Osteocyte (in vitro differentiated cells): ENCODE measurements around the gene PLD4. TPM values are rescaled to one million over a fixed set of nuclear protein-coding genes. Genes with fewer than 3 reads are reported as not detected.

Experiments used
- DNase-seq: peaks from one replicate; pipeline ENCODE4 v3.0.0; 2021; ENCODE audit warnings: mixed read lengths; ENCODE audit not compliant: unreplicated experiment; ENCODE audit errors: extremely low spot score
- H3K27ac Mint-ChIP-seq: one replicate; pipeline ENCODE4 v1.8.0; 2021; ENCODE audit warnings: mild to moderate bottlenecking, mixed read lengths; ENCODE audit not compliant: unreplicated experiment
- H3K27me3 Mint-ChIP-seq: one replicate; pipeline ENCODE4 v1.8.0; 2021; ENCODE audit warnings: mixed read lengths; ENCODE audit not compliant: unreplicated experiment
- H3K36me3 Mint-ChIP-seq: one replicate; pipeline ENCODE4 v1.8.0; 2021; ENCODE audit warnings: mixed read lengths; ENCODE audit not compliant: unreplicated experiment
- H3K4me1 Mint-ChIP-seq: one replicate; pipeline ENCODE4 v1.8.0; 2021; ENCODE audit warnings: mixed read lengths; ENCODE audit not compliant: unreplicated experiment
- H3K4me3 Mint-ChIP-seq: one replicate; pipeline ENCODE4 v1.8.0; 2021; ENCODE audit warnings: mild to moderate bottlenecking, moderate library complexity, mixed read lengths; ENCODE audit not compliant: unreplicated experiment
- H3K9me3 Mint-ChIP-seq: one replicate; pipeline ENCODE4 v1.8.0; 2021; ENCODE audit warnings: mixed read lengths; ENCODE audit not compliant: unreplicated experiment
- total RNA-seq: library from RNA; stranded (reverse); gene quantifications from 2 replicates; pipeline ENCODE4 v1.2.1, GENCODE V29; 2021
- TF ChIP-seq, protein P1 (sequence below): fragments of 200-600 bp; sonication (generic); IDR thresholded peaks from 2 replicates; pipeline ENCODE4 v1.5.0; 2021; ENCODE audit warnings: antibody characterized with exemption, mild to moderate bottlenecking, moderate library complexity

The PLD4 gene
- total RNA-seq, 1 donor from 2014 or later = 0.05 TPM

DNA sequence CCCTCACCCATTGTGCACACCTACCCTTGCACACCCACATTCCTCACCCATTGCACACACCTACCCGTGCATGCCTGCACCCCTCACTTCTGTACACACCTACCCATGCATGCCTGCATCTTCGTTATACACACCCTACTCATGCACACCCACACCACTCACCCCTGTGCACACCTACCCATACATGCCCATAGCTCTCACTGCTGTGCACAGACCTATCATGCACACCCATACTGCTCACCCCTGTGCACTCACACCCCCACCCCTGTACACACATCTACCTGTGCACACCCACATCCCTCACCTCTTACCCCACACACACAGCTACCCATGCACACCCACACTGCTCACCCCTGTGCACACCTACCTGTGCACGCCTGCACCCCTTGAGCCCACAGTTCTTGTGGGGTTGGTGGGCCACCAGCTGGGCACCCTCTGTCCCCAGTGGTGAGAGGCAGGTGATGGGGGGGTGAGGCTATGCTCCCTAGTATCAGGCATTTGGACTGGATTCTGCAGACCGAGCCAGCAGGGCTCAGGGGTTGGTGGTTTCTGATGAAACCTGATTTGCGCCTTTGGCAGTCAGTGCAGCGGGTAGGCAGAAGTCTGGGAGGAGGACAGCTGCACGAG is 44.0 kb upstream of the PLD4 start:
- DNase-seq = no peak
- no peak overlapping the region for H3K4me3 Mint-ChIP-seq
- peaks cover 3% of the 10 kb centered on the region for H3K4me1 Mint-ChIP-seq
- TF ChIP-seq, protein P1, sequence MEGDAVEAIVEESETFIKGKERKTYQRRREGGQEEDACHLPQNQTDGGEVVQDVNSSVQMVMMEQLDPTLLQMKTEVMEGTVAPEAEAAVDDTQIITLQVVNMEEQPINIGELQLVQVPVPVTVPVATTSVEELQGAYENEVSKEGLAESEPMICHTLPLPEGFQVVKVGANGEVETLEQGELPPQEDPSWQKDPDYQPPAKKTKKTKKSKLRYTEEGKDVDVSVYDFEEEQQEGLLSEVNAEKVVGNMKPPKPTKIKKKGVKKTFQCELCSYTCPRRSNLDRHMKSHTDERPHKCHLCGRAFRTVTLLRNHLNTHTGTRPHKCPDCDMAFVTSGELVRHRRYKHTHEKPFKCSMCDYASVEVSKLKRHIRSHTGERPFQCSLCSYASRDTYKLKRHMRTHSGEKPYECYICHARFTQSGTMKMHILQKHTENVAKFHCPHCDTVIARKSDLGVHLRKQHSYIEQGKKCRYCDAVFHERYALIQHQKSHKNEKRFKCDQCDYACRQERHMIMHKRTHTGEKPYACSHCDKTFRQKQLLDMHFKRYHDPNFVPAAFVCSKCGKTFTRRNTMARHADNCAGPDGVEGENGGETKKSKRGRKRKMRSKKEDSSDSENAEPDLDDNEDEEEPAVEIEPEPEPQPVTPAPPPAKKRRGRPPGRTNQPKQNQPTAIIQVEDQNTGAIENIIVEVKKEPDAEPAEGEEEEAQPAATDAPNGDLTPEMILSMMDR = no peak
- peaks cover 4% of the 10 kb centered on the region for H3K36me3 Mint-ChIP-seq
- no peak overlapping the region for H3K27ac Mint-ChIP-seq
- no peaks in the 10 kb centered on the region for H3K9me3 Mint-ChIP-seq
- no peaks in the 10 kb centered on the region for H3K27me3 Mint-ChIP-seq

DNA sequence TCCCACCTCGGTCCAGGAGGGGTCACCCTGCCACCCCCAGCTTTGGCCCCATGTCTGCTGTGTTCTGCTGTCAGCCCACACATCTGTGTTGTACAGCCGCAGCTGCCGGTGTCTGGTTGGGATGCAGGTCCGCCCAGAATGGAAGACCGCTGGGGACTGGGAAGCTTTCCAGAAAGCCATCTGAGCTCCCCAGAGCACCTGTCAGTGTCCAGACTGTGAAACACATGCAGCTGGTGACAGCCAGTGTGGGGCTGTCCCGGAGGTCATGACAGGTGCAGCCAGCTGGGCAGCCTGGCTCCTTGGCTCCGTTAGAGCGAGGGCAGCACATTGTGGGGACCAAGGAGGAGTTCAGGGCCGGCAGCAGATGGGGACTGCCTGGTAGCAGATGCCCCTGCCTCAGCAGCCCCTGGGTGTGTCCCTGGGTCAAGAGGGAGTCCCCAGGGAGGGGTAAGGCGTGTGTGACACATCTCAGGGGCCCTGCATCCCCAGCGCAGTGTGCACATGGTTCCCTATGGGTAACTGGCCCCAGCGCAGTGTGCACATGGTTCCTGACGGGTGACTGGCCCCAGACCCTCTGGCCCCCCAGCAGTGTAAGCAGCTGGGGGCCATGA is 43.2 kb upstream of the PLD4 start:
- DNase-seq = no peak
- Mint-ChIP-seq H3K4me3 (no peak overlapping the region), H3K4me1 (peaks cover 3% of the 10 kb centered on the region), H3K36me3 (peaks cover 4% of the 10 kb centered on the region), H3K9me3 (no peaks in the 10 kb centered on the region), H3K27ac (no peak overlapping the region), H3K27me3 (no peaks in the 10 kb centered on the region)
- TF ChIP-seq, protein P1 = no peak

DNA sequence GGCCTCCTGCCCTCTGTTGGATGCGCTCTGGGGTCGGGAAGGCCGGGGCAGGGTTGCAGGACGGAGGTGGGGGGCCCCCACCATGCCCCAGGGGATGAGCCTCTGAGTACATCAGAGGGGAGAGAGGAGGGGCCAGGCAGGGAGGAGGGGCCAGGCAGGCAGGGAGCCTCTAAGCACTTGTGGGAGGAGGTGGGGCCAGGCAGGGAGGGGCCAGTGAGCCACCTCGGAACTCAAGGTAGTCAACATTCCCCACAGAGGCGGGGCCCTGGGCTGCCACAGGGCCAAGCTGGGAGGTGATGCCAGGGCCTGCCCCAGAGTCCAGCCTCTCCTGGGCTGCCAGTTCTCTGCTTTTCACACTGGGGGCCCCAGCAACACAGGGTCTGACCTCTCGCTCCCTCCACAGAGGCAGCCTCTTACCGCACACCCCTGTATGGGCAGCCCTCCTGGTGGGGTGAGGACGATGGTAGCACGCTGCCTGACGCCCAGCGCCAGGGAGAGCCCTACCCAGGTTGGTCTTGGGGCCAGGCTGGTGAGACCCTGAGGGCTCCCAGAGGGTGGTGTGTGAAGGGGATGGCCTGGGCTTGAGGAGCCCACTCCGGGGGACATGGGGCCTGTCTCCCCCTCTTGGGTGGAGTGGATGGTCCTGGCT is 42.2 kb upstream of the PLD4 start:
- TF ChIP-seq, protein P1 = no peak
- no peaks in the 10 kb centered on the region for H3K27me3 Mint-ChIP-seq
- no peak for DNase-seq
- H3K36me3 Mint-ChIP-seq = peaks cover 4% of the 10 kb centered on the region
- H3K27ac Mint-ChIP-seq = no peak overlapping the region
- H3K4me3 Mint-ChIP-seq = no peak overlapping the region
- peaks cover 3% of the 10 kb centered on the region for H3K4me1 Mint-ChIP-seq
- no peaks in the 10 kb centered on the region for H3K9me3 Mint-ChIP-seq

DNA sequence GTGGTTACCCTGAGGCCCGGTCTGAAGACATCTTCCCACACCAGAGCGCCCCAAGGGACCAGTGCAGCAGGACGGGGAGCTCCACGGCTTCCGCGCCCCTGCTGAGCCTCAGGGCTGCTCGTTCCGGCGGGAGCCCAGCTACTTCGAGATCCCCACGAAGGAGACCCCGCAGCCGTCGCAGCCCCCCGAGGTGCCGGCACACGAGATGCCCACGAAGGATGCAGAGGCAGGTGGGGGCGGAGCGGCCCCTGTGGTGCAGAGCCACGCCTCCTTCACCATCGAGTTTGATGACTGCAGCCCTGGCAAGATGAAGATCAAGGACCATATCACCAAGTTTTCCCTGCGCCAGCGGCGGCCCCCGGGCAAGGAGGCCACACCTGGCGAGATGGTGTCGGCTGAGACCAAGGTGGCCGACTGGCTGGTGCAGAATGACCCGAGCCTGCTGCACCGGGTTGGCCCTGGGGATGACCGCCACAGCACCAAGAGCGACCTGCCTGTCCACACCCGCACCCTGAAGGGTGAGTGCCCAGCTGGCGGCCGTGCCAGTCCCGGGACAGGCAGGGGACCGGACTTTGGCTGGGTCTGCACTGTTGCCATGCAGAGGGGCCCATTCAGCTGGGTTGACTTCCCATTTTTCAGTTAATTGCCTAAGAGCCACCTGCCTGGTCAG is 41.6 kb upstream of the PLD4 start:
- H3K36me3 Mint-ChIP-seq = peaks cover 4% of the 10 kb centered on the region
- no peaks in the 10 kb centered on the region for H3K9me3 Mint-ChIP-seq
- no peak overlapping the region for H3K27ac Mint-ChIP-seq
- no peak overlapping the region for H3K4me3 Mint-ChIP-seq
- TF ChIP-seq, protein P1 = no peak
- no peak for DNase-seq
- peaks cover 3% of the 10 kb centered on the region for H3K4me1 Mint-ChIP-seq
- H3K27me3 Mint-ChIP-seq = no peaks in the 10 kb centered on the region
